NB4 (cell line): ENCODE results near the gene PDE3A.

ENCODE experiments used
- MYC ChIP-seq: IDR thresholded peaks from 2 replicates; pipeline ENCODE4 v1.6.1; 2011; ENCODE audit warnings: low read depth, low read length
- POLR2A ChIP-seq: IDR thresholded peaks from 2 replicates; pipeline ENCODE4 v1.6.1; 2011; ENCODE audit warnings: mild to moderate bottlenecking; ENCODE audit not compliant: insufficient read length; ENCODE audit errors: extremely low read depth
- TF ChIP-seq, protein P1 (sequence below): IDR thresholded peaks from one replicate; pipeline ENCODE4 v1.5.1; 2012; ENCODE audit warnings: low read depth, low read length
- TF ChIP-seq, protein P2 (sequence below): IDR thresholded peaks from 2 replicates; pipeline ENCODE4 v1.6.1; 2011; ENCODE audit warnings: low read depth, low read length

DNA sequence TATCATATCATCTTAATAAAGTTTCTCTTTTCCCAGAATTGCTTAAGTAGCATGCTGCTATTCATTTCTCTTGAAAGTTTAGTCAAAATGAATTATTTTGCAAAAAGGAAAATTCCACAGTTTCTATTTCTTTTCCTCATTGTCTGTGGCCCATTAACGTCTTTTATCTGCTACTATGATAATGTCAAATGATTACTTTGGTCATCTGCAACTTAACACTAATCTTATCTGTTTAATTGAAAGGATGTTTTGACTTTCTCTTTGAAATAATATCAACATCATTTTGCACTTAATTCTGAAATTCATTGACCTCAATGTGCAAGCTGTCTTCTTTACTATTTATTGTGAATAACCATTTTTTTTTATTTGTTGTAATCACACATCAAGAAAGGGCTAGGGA is 180.3 kb downstream of the PDE3A start:
- TF ChIP-seq POLR2A (no peak), MYC (no peak)
- TF ChIP-seq, protein P1, sequence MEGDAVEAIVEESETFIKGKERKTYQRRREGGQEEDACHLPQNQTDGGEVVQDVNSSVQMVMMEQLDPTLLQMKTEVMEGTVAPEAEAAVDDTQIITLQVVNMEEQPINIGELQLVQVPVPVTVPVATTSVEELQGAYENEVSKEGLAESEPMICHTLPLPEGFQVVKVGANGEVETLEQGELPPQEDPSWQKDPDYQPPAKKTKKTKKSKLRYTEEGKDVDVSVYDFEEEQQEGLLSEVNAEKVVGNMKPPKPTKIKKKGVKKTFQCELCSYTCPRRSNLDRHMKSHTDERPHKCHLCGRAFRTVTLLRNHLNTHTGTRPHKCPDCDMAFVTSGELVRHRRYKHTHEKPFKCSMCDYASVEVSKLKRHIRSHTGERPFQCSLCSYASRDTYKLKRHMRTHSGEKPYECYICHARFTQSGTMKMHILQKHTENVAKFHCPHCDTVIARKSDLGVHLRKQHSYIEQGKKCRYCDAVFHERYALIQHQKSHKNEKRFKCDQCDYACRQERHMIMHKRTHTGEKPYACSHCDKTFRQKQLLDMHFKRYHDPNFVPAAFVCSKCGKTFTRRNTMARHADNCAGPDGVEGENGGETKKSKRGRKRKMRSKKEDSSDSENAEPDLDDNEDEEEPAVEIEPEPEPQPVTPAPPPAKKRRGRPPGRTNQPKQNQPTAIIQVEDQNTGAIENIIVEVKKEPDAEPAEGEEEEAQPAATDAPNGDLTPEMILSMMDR = no peak
- TF ChIP-seq, protein P2, sequence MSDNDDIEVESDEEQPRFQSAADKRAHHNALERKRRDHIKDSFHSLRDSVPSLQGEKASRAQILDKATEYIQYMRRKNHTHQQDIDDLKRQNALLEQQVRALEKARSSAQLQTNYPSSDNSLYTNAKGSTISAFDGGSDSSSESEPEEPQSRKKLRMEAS = no peak
